Testis (tissue), 3 donors: Measurements from ENCODE around the gene ZBTB46. TPM values are rescaled to one million over a fixed set of nuclear protein-coding genes. Genes with fewer than 3 reads are reported as not detected.

ENCODE experiments used
- DNase-seq: peaks from one replicate; pipeline ENCODE4 v3.0.0-alpha.2; 2019
- H3K27ac ChIP-seq, 2 donors: fragments of 200-600 bp; sonication (generic); one replicate each; pipeline ENCODE4 v1.5.1; 2019
- H3K27me3 ChIP-seq: fragments of 200-600 bp; sonication (generic); one replicate; pipeline ENCODE4 v1.5.1; 2019
- H3K36me3 ChIP-seq: fragments of 200-600 bp; sonication (generic); one replicate; pipeline ENCODE4 v1.5.1; 2017; ENCODE audit warnings: low read depth; ENCODE audit errors: missing control alignments
- H3K4me1 ChIP-seq: fragments of 200-600 bp; sonication (generic); one replicate; pipeline ENCODE4 v1.5.1; 2019
- H3K4me3 ChIP-seq, 2 donors: fragments of 200-600 bp; sonication (generic); one replicate each; pipeline ENCODE4 v1.5.1; 2017 to 2019
- H3K9me3 ChIP-seq: fragments of 200-600 bp; sonication (generic); one replicate; pipeline ENCODE4 v1.5.1; 2017
- CTCF ChIP-seq, 3 experiments: fragments of 450-650 bp in 2 of 3; fragments of 200-600 bp in 1 of 3; sonication (generic) in 1 of 3; IDR thresholded peaks; one replicate each; pipeline ENCODE4 v1.5.1; 2016 to 2019; ENCODE audit warnings: antibody characterized with exemption in 3 of 3, mild to moderate bottlenecking in 2 of 3, moderate library complexity in 1 of 3
- POLR2A ChIP-seq: fragments of 450-650 bp; IDR thresholded peaks from one replicate; pipeline ENCODE4 v1.6.1; 2017; ENCODE audit warnings: antibody characterized with exemption, mild to moderate bottlenecking, moderate library complexity
- WGBS, 2 donors: methylation state at CpG; one replicate each; pipeline ENCODE4 v1.1.5; 2018; 5-methylcytosine and 5-hydroxymethylcytosine counted together
- intact Hi-C: fragments of 100-400 bp; cut with DNase I; formaldehyde crosslinking; loops from one replicate; pipeline ENCODE4 v1.15.1; 2023; ENCODE audit warnings: low total_unique reads
- polyA plus RNA-seq: library from polyadenylated mRNA; stranded (reverse); fragments of 350-450 nt; fragmentation: Illumina TruSeq; extraction: RNeasy Lipid Tissue Mini Kit (QIAGEN cat#74804); gene quantifications from one replicate; pipeline ENCODE4 v1.2.3, GENCODE V29; 2014; ENCODE audit warnings: low read depth, low replicate concordance; ENCODE audit not compliant: insufficient read depth
- total RNA-seq, 2 donors: library from RNA; depleted of rRNA; stranded (reverse); fragments of >200 nt; gene quantifications; one replicate each; pipeline ENCODE4 v1.2.3, GENCODE V29; 2016

The ZBTB46 gene
- total and polyA plus RNA-seq, 3 donors from 2014 or later = 5.2 to 15.4 (median 12.5) TPM

GRCh38 chr20:63840405-63840828, 9.4 kb upstream of the ZBTB46 start:
- no peak overlapping the region for H3K4me3 ChIP-seq
- no peaks in the 10 kb centered on the region for H3K36me3 ChIP-seq
- intact Hi-C loops = no loop called here
- H3K9me3 ChIP-seq = no peaks in the 10 kb centered on the region
- TF ChIP-seq POLR2A (no peak), CTCF (IDR thresholded peaks at IDR 0.05) (no peak)
- no peaks in the 10 kb centered on the region for H3K27me3 ChIP-seq
- no peak overlapping the region for H3K27ac ChIP-seq
- no peaks in the 10 kb centered on the region for H3K4me1 ChIP-seq
- no peak for DNase-seq
- WGBS, 2 donors = 85 to 88% methylated on average over 7 to 11 of the region's 11 CpGs

GRCh38 chr20:63839620-63840019, 8.6 kb upstream of the ZBTB46 start:
- Histone ChIP-seq H3K9me3 (no peaks in the 10 kb centered on the region), H3K4me1 (peaks cover 3% of the 10 kb centered on the region), H3K27ac (no peak overlapping the region), H3K36me3 (no peaks in the 10 kb centered on the region), H3K27me3 (no peaks in the 10 kb centered on the region), H3K4me3 (no peak overlapping the region)
- 89% methylated on average over 12 to 13 of the region's 13 CpGs for WGBS, 2 donors
- intact Hi-C loops = no loop called here
- DNase-seq = no peak
- TF ChIP-seq CTCF (IDR thresholded peaks at IDR 0.05) (no peak), POLR2A (no peak)

DNA sequence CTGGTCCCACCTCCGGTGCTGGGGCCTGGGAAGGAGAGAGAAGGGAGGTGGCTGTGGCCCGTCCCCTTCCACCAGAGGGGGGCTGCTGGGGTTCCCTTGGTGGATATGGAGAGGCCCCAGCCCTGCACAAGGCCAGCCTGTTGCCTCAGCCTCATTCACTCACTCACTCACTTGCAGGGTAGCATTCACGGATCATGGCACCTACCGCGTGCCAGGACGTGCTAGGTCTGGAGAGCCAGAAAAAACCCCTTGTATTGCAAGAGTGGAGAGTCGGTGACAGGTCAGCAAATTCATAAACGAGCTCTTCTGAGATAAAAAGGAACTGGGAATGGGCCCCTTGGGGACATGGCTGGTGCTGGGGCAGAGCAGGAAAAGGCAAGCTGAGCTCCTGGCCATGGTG, 6.4 kb upstream of the ZBTB46 start:
- Histone ChIP-seq H3K27ac (no peak overlapping the region), H3K36me3 (no peaks in the 10 kb centered on the region), H3K4me1 (peaks cover 9% of the 10 kb centered on the region), H3K27me3 (no peaks in the 10 kb centered on the region), H3K9me3 (no peaks in the 10 kb centered on the region), H3K4me3 (no peak overlapping the region)
- TF ChIP-seq CTCF (IDR thresholded peaks at IDR 0.05) (no peak), POLR2A (no peak)
- WGBS, 2 donors = 60 to 69% methylated on average over 8 of the region's 8 CpGs
- intact Hi-C loops = no loop called here
- no peak for DNase-seq

DNA sequence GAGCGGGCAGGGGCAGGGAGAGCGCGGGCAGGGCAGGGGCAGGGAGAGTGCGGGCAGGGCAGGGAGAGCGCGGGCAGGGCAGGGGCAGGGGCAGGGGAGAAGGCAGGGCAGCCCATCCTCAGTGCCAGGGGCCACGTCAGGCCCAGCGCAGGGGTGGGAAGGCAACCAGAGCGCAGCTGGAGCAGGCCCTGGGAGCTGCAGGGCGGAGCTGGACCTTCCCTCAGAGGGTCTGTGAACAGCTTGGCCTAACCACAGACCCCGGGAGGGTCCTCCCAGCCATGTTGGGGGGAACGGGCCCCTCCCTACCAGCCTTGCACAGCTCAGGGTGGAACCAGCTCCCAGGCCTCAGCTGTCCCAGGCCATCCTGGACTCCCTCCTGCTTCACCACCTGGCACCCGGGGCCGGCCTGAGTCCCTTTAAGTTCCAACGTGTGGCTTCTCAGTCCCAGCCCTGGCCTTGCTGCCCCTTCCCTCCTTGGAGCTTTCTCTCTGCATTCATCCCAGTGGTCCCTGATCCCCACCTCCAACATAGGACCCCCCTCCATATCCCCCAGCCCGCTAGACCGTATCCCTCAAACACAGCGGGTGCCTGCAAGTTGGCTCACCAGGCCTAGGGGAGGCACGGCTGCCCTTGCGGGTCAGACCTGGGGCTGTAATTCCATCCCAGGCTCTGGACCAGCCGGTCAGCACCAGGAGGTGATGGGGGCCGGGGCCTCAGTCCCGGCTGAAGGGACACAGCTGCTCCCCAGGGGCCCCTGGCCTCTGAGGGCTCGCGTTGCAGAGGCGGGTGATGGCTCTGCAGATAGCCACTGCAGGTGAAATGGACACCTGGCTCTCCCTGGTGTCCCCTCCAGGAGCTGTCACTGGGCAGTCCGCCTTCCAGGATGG, 5.6 kb upstream of the ZBTB46 start:
- 84 to 93% methylated on average over 23 to 27 of the region's 27 CpGs for WGBS, 2 donors
- TF ChIP-seq CTCF (IDR thresholded peaks at IDR 0.05) (no peak), POLR2A (no peak)
- Histone ChIP-seq H3K4me3 (no peak overlapping the region), H3K36me3 (no peaks in the 10 kb centered on the region), H3K27me3 (no peaks in the 10 kb centered on the region), H3K4me1 (peaks cover 9% of the 10 kb centered on the region), H3K27ac (no peak overlapping the region), H3K9me3 (no peaks in the 10 kb centered on the region)
- no peak for DNase-seq
- intact Hi-C loops = no loop called here
